SK-N-SH treated with all-trans-retinoic acid at 6 μM for 48 hours (cell line): ENCODE results near the gene ZNF318.
"Not testable (repeated sequence)": the region's sequence is repeated elsewhere in the genome, so short reads cannot be mapped to it uniquely, and the experiment has no call there.

Experiments used
- ATAC-seq: fragments of 200-7000 bp; cut with Tn5 transposase; 3 replicates; pipeline ENCODE4 v1.9.1; 2020; ENCODE audit warnings: mild to moderate bottlenecking, moderate library complexity
- ARNTL ChIP-seq: fragments of 450-650 bp; formaldehyde crosslinking; IDR thresholded peaks from 2 replicates; pipeline ENCODE4 v1.5.0; 2020; ENCODE audit warnings: low read depth, mild to moderate bottlenecking, moderate library complexity, borderline replicate concordance
- BACH2 ChIP-seq: fragments of 250-450 bp; sonication (Bioruptor Pico); IDR thresholded peaks from 2 replicates; pipeline ENCODE4 v1.9.0; 2021; ENCODE audit warnings: mild to moderate bottlenecking, borderline replicate concordance
- CSDC2 ChIP-seq: fragments of 250-450 bp; sonication (Bioruptor Pico); IDR thresholded peaks from 2 replicates; pipeline ENCODE4 v1.5.0; 2020; ENCODE audit warnings: mild to moderate bottlenecking, moderate library complexity
- ESRRG ChIP-seq: fragments of 250-450 bp; sonication (Bioruptor Pico); IDR thresholded peaks from 2 replicates; pipeline ENCODE4 v1.6.1; 2021; ENCODE audit warnings: mild to moderate bottlenecking
- GLIS3 ChIP-seq: fragments of 250-450 bp; sonication (Bioruptor Pico); IDR thresholded peaks from 2 replicates; pipeline ENCODE4 v1.5.0; 2020; ENCODE audit warnings: mild to moderate bottlenecking, moderate library complexity
- ISL1 ChIP-seq: fragments of 250-450 bp; sonication (Bioruptor Pico); IDR thresholded peaks from 2 replicates; pipeline ENCODE4 v2.1.2; 2022; ENCODE audit warnings: mild to moderate bottlenecking, moderate library complexity
- OSR1 ChIP-seq: fragments of 250-450 bp; sonication (Bioruptor Pico); IDR thresholded peaks from 2 replicates; pipeline ENCODE4 v1.8.0; 2022; ENCODE audit warnings: moderate library complexity, mild to moderate bottlenecking, inconsistent platforms
- PATZ1 ChIP-seq: fragments of 250-450 bp; sonication (Bioruptor Pico); IDR thresholded peaks from 2 replicates; pipeline ENCODE4 v1.8.0; 2020; ENCODE audit warnings: mild to moderate bottlenecking, moderate library complexity, borderline replicate concordance
- PPARA ChIP-seq: fragments of 250-450 bp; sonication (Bioruptor Pico); IDR thresholded peaks from 2 replicates; pipeline ENCODE4 v1.5.0; 2020; ENCODE audit warnings: mild to moderate bottlenecking, borderline replicate concordance
- RARB ChIP-seq: fragments of 250-450 bp; sonication (Bioruptor Pico); IDR thresholded peaks from 2 replicates; pipeline ENCODE4 v1.8.0; 2021; ENCODE audit warnings: mild to moderate bottlenecking, moderate library complexity
- SNAI2 ChIP-seq: fragments of 250-450 bp; sonication (Bioruptor Pico); IDR thresholded peaks from 2 replicates; pipeline ENCODE4 v1.5.0; 2020; ENCODE audit warnings: mild to moderate bottlenecking, moderate library complexity
- TCF4 ChIP-seq: fragments of 250-450 bp; sonication (Bioruptor Pico); IDR thresholded peaks from 2 replicates; pipeline ENCODE4 v1.8.0; 2021; ENCODE audit warnings: mild to moderate bottlenecking, moderate library complexity, borderline replicate concordance
- TOX ChIP-seq: fragments of 250-450 bp; sonication (Bioruptor Pico); IDR thresholded peaks from 2 replicates; pipeline ENCODE4 v1.8.0; 2021; ENCODE audit warnings: mild to moderate bottlenecking, moderate library complexity, borderline replicate concordance
- ZC3H10 ChIP-seq: fragments of 250-450 bp; sonication (Bioruptor Pico); IDR thresholded peaks from 2 replicates; pipeline ENCODE4 v1.5.1; 2021; ENCODE audit warnings: mild to moderate bottlenecking, moderate library complexity
- ZFP3 ChIP-seq: fragments of 250-450 bp; sonication (Bioruptor Pico); IDR thresholded peaks from 2 replicates; pipeline ENCODE4 v1.5.0; 2020; ENCODE audit warnings: mild to moderate bottlenecking, moderate library complexity
- ZFP30 ChIP-seq: fragments of 450-650 bp; formaldehyde crosslinking; IDR thresholded peaks from 2 replicates; pipeline ENCODE4 v1.5.0; 2022; ENCODE audit warnings: mild to moderate bottlenecking, moderate library complexity
- ZNF565 ChIP-seq: fragments of 450-650 bp; formaldehyde crosslinking; conservative IDR thresholded peaks from 2 replicates; pipeline ENCODE4 v1.5.0; 2020; ENCODE audit warnings: low read depth, mild to moderate bottlenecking, moderate library complexity
- ZNF70 ChIP-seq: fragments of 450-650 bp; formaldehyde crosslinking; IDR thresholded peaks from 2 replicates; pipeline ENCODE4 v1.5.0; 2020; ENCODE audit warnings: mild to moderate bottlenecking, moderate library complexity
- ZNF8 ChIP-seq: fragments of 450-650 bp; formaldehyde crosslinking; IDR thresholded peaks from 2 replicates; pipeline ENCODE4 v1.5.0; 2020; ENCODE audit warnings: mild to moderate bottlenecking, moderate library complexity
- TF ChIP-seq, protein P1 (sequence below): fragments of 250-450 bp; sonication (Bioruptor Pico); IDR thresholded peaks from 2 replicates; pipeline ENCODE4 v1.8.0; 2021; ENCODE audit warnings: low read depth, mild to moderate bottlenecking, moderate library complexity, borderline replicate concordance
- TF ChIP-seq, protein P2 (sequence below): fragments of 250-450 bp; sonication (Bioruptor Pico); IDR thresholded peaks from 2 replicates; pipeline ENCODE4 v1.5.1; 2020; ENCODE audit warnings: low read depth, mild to moderate bottlenecking, moderate library complexity
- TF ChIP-seq, protein P3 (sequence below): fragments of 250-450 bp; sonication (Bioruptor Pico); IDR thresholded peaks from 2 replicates; pipeline ENCODE4 v1.5.0; 2020; ENCODE audit warnings: mild to moderate bottlenecking, moderate library complexity

Gene ZNF318

DNA sequence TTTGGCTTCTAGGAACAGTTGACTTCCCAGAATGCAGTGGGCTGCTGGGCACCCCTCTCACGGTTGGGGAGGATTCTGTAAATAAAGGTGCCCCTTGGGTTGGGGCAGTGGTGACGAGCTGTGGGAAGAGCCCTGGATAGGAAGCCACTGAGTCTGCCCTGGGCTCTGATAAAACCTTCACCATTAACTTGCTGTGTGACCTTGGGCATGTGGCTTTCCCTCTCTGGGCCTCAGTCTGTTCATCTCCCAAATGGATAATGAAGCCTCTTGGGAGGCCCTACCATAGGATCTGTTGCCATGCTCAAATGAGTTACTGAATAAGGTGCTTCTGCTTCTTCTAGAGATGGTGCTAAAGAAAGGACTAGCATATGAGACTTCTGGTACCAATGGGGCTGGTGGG lies 64.6 kb downstream of the ZNF318 start:
- no peak for TF ChIP-seq RARB (CRISPR knock-in tag)
- TF ChIP-seq ZNF70 (CRISPR knock-in tag) = no peak
- no peak for TF ChIP-seq CSDC2 (CRISPR knock-in tag)
- no peak for TF ChIP-seq TOX
- no peak for TF ChIP-seq PATZ1 (CRISPR knock-in tag)
- TF ChIP-seq PPARA = no peak
- no peak for TF ChIP-seq ZC3H10
- TF ChIP-seq GLIS3 = no peak
- TF ChIP-seq ZFP3 (CRISPR knock-in tag) = no peak
- no peak for TF ChIP-seq ZNF565 (CRISPR knock-in tag)
- TF ChIP-seq ESRRG (CRISPR knock-in tag) = no peak
- no peak for TF ChIP-seq TCF4 (CRISPR knock-in tag)
- TF ChIP-seq, protein P1, sequence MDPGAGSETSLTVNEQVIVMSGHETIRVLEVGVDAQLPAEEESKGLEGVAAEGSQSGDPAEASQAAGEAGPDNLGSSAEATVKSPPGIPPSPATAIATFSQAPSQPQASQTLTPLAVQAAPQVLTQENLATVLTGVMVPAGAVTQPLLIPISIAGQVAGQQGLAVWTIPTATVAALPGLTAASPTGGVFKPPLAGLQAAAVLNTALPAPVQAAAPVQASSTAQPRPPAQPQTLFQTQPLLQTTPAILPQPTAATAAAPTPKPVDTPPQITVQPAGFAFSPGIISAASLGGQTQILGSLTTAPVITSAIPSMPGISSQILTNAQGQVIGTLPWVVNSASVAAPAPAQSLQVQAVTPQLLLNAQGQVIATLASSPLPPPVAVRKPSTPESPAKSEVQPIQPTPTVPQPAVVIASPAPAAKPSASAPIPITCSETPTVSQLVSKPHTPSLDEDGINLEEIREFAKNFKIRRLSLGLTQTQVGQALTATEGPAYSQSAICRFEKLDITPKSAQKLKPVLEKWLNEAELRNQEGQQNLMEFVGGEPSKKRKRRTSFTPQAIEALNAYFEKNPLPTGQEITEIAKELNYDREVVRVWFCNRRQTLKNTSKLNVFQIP = no peak
- TF ChIP-seq ARNTL = no peak
- TF ChIP-seq SNAI2 (CRISPR knock-in tag) = no peak
- TF ChIP-seq ZNF8 = no peak
- no peak for TF ChIP-seq OSR1 (CRISPR knock-in tag)
- ATAC-seq = no peak

DNA sequence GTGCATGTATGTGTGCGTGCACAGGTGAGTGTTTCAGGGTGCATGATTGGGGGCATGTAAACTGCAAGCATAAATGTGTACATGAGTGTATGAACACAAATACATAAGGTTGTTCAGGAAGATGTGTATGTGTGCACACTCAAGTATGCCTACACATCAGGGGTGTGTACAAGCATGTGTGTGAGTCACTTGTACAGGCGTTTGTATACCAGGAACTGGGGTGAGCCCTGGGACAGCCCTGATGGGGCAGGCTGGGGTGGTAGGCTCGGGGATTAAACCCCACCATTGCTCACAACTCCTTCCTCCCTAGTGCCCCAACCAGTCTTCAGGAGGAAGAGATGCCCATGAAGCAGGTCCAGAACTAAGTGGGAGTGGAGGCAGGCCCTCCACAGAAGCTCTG lies 65.1 kb downstream of the ZNF318 start:
- no peak for TF ChIP-seq BACH2 (CRISPR knock-in tag)
- no peak for ATAC-seq

- no peak for ATAC-seq
- TF ChIP-seq TOX (no peak), ZFP3 (CRISPR knock-in tag) (no peak), CSDC2 (CRISPR knock-in tag) (no peak), ISL1 (CRISPR knock-in tag) (no peak), ESRRG (CRISPR knock-in tag) (no peak), ZNF565 (CRISPR knock-in tag) (no peak)
- TF ChIP-seq, protein P1 = no peak
- TF ChIP-seq, all 23 proteins: peak for 0
Measured at GRCh38 chr6:43303751-43304331, 65.6 kb downstream of the ZNF318 start.

- not testable (repeated sequence) for ATAC-seq
Measured at GRCh38 chr6:43303006-43303405, 66.4 kb downstream of the ZNF318 start.

DNA sequence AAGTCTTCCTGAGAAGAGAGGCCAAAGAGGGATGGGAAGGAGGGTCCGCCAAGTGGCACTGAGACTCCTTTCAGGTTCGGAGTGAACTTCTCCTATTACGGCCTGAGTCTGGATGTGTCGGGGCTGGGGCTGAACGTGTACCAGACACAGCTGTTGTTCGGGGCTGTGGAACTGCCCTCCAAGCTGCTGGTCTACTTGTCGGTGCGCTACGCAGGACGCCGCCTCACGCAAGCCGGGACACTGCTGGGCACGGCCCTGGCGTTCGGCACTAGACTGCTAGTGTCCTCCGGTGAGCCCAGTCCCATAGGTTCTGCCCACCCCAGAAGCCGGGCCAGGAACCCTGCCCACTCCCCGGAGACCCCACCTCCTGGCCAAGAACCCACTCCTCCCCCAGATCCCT lies 67.3 kb downstream of the ZNF318 start:
- no peak for ATAC-seq
- TF ChIP-seq ESRRG (CRISPR knock-in tag) = no peak
- TF ChIP-seq CSDC2 (CRISPR knock-in tag) = no peak
- TF ChIP-seq, protein P2, sequence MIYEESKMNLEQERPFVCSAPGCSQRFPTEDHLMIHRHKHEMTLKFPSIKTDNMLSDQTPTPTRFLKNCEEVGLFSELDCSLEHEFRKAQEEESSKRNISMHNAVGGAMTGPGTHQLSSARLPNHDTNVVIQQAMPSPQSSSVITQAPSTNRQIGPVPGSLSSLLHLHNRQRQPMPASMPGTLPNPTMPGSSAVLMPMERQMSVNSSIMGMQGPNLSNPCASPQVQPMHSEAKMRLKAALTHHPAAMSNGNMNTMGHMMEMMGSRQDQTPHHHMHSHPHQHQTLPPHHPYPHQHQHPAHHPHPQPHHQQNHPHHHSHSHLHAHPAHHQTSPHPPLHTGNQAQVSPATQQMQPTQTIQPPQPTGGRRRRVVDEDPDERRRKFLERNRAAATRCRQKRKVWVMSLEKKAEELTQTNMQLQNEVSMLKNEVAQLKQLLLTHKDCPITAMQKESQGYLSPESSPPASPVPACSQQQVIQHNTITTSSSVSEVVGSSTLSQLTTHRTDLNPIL (CRISPR knock-in tag) = no peak
- TF ChIP-seq GLIS3 = no peak
- no peak for TF ChIP-seq ZFP3 (CRISPR knock-in tag)
- TF ChIP-seq BACH2 (CRISPR knock-in tag) = no peak
- no peak for TF ChIP-seq RARB (CRISPR knock-in tag)
- no peak for TF ChIP-seq OSR1 (CRISPR knock-in tag)
- no peak for TF ChIP-seq PPARA
- no peak for TF ChIP-seq TOX
- TF ChIP-seq ZNF8 = no peak
- TF ChIP-seq TCF4 (CRISPR knock-in tag) = no peak
- TF ChIP-seq PATZ1 (CRISPR knock-in tag) = no peak
- TF ChIP-seq, protein P3, sequence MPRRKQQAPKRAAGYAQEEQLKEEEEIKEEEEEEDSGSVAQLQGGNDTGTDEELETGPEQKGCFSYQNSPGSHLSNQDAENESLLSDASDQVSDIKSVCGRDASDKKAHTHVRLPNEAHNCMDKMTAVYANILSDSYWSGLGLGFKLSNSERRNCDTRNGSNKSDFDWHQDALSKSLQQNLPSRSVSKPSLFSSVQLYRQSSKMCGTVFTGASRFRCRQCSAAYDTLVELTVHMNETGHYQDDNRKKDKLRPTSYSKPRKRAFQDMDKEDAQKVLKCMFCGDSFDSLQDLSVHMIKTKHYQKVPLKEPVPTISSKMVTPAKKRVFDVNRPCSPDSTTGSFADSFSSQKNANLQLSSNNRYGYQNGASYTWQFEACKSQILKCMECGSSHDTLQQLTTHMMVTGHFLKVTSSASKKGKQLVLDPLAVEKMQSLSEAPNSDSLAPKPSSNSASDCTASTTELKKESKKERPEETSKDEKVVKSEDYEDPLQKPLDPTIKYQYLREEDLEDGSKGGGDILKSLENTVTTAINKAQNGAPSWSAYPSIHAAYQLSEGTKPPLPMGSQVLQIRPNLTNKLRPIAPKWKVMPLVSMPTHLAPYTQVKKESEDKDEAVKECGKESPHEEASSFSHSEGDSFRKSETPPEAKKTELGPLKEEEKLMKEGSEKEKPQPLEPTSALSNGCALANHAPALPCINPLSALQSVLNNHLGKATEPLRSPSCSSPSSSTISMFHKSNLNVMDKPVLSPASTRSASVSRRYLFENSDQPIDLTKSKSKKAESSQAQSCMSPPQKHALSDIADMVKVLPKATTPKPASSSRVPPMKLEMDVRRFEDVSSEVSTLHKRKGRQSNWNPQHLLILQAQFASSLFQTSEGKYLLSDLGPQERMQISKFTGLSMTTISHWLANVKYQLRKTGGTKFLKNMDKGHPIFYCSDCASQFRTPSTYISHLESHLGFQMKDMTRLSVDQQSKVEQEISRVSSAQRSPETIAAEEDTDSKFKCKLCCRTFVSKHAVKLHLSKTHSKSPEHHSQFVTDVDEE = no peak
- no peak for TF ChIP-seq ZNF70 (CRISPR knock-in tag)
- no peak for TF ChIP-seq ZNF565 (CRISPR knock-in tag)
- no peak for TF ChIP-seq ARNTL
- no peak for TF ChIP-seq SNAI2 (CRISPR knock-in tag)
- no peak for TF ChIP-seq ISL1 (CRISPR knock-in tag)
- TF ChIP-seq ZFP30 (CRISPR knock-in tag) = no peak
